Aorta (tissue), 5 donors: ENCODE results near the gene PPP3CB. TPM values are rescaled to one million over a fixed set of nuclear protein-coding genes. Genes with fewer than 3 reads are reported as not detected.

Experiments used
- ATAC-seq: fragments of 200-7000 bp; cut with Tn5 transposase; one replicate; pipeline ENCODE4 v1.9.1; 2022; ENCODE audit warnings: moderate library complexity; ENCODE audit not compliant: low FRiP score
- DNase-seq, 2 donors: peaks; one replicate each; pipeline ENCODE4 v3.0.0-alpha.2; 2020
- H3K27ac ChIP-seq, 2 donors: one replicate each; pipeline ENCODE4 v1.5.1; 2013; ENCODE audit warnings: low read length in 2 of 2, mild to moderate bottlenecking in 2 of 2, moderate library complexity in 2 of 2, control low read depth in 1 of 2, inconsistent platforms in 1 of 2, low read depth in 1 of 2
- H3K27me3 ChIP-seq, 2 donors: one replicate each; pipeline ENCODE4 v1.6.1; 2013; ENCODE audit warnings: control low read depth in 1 of 2, low read length in 1 of 2, mild to moderate bottlenecking in 1 of 2, moderate library complexity in 1 of 2; ENCODE audit not compliant: insufficient read depth in 2 of 2, control insufficient read depth in 1 of 2
- H3K36me3 ChIP-seq, 2 donors: one replicate each; pipeline ENCODE4 v1.6.1; 2013; ENCODE audit warnings: control low read depth in 1 of 2, low read length in 1 of 2, mild to moderate bottlenecking in 1 of 2; ENCODE audit not compliant: insufficient read depth in 2 of 2, control insufficient read depth in 1 of 2
- H3K4me1 ChIP-seq, 2 donors: one replicate each; pipeline ENCODE4 v1.6.1; 2013; ENCODE audit warnings: low read length in 2 of 2, control low read depth in 1 of 2, mild to moderate bottlenecking in 1 of 2, moderate library complexity in 1 of 2; ENCODE audit not compliant: insufficient read depth in 2 of 2, control insufficient read depth in 1 of 2
- H3K4me3 ChIP-seq, 2 donors: one replicate each; pipeline ENCODE4 v1.5.1; 2013; ENCODE audit warnings: low read length in 2 of 2, control low read depth in 1 of 2, mild to moderate bottlenecking in 1 of 2
- H3K9me3 ChIP-seq: one replicate; pipeline ENCODE4 v1.6.1; 2013; ENCODE audit warnings: mild to moderate bottlenecking, low read length; ENCODE audit not compliant: control insufficient read depth
- WGBS, 2 donors: extraction: QIAGEN DNeasy Blood & Tissue Kit; methylation state at CpG; one replicate each; pipeline ENCODE4 v1.1.7; 2013; 5-methylcytosine and 5-hydroxymethylcytosine counted together
- intact Hi-C, 2 donors: fragments of 100-400 bp; cut with DNase I; formaldehyde crosslinking; loops; one replicate each; pipeline versions ENCODE4 v1.14.2 to v1.15.0; 2022
- polyA plus RNA-seq, 2 donors: library from polyadenylated mRNA; stranded (reverse); fragments of 200-250 nt; gene quantifications; one replicate each; pipeline ENCODE4 v1.2.3, GENCODE V29; 2013
- total RNA-seq, 2 donors: library from RNA; stranded (reverse); fragmentation: NEBNext Ultra II Directional; extraction: Animal tissue kit (Norgen Biotek cat#: 25700); gene quantifications; one replicate each; pipeline ENCODE4 v1.2.1, GENCODE V29; 2021
- donor health status: healthy with polysubstance abuse.
- donor health status: Bipolar disorder and iron deficiency.
- donor health status: DM: no; HTN: no; CAD: no.
- donor health status: DM: no; HTN: no; CAD: no.
- donor health status: DM: yes; HTN: yes; CAD: no.

Gene PPP3CB
- total and polyA plus RNA-seq, 4 donors = 39.7 to 65.6 (median 53.5) TPM

DNA sequence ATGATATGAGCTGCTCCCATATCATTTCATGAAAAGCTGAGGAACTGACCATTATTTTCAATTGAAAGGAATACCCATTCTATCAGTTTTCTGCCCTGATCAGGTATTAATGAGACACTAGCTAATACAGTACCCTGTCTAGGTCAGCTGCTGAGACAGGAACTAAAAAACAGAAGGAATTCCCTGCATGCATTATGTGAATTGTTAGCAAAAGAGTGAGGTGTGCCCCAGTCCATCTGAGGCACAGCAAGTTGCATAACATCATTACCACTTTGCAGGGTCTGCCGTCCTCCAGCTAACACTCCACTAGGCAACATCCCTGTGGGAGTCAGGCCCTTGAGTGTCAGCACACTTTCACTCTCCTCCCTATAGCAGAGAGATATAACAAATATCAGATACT is 51.4 kb downstream of the PPP3CB start:
- WGBS, 2 donors = 81 to 90% methylated on average over 1 of the region's 1 CpG
- Histone ChIP-seq H3K27me3 (no peaks in the 10 kb centered on the region), H3K9me3 (no peaks in the 10 kb centered on the region), H3K4me3 (no peak overlapping the region), H3K36me3 (no peaks in the 10 kb centered on the region), H3K4me1 (no peaks in the 10 kb centered on the region), H3K27ac (no peak overlapping the region)
- ATAC-seq (no peak), DNase-seq (no peak)
- intact Hi-C loops = no loop called here

GRCh38 chr10:73439605-73440312 is 56.1 kb downstream of the PPP3CB start:
- Histone ChIP-seq H3K4me1 (no peaks in the 10 kb centered on the region), H3K4me3 (no peak overlapping the region), H3K36me3 (peaks cover 2% of the 10 kb centered on the region in 2 donors), H3K27ac (no peak overlapping the region), H3K27me3 (no peaks in the 10 kb centered on the region), H3K9me3 (no peaks in the 10 kb centered on the region)
- intact Hi-C loops = no loop called here
- ATAC-seq (no peak), DNase-seq (no peak)
- WGBS, 2 donors = 85 to 87% methylated on average over 1 of the region's 1 CpG

GRCh38 chr10:73439055-73439454 is 56.8 kb downstream of the PPP3CB start:
- Histone ChIP-seq H3K4me1 (no peaks in the 10 kb centered on the region), H3K27ac (no peak overlapping the region), H3K27me3 (no peaks in the 10 kb centered on the region), H3K36me3 (peaks cover 2% of the 10 kb centered on the region in 2 donors), H3K9me3 (no peaks in the 10 kb centered on the region), H3K4me3 (no peak overlapping the region)
- intact Hi-C loops = no loop called here
- DNase-seq (no peak), ATAC-seq (no peak)
- 79% methylated on average over 1 of the region's 1 CpG for WGBS, 2 donors

- ATAC-seq = no peak
Observed at GRCh38 chr10:73433538-73433867, 62.3 kb downstream of the PPP3CB start, which contains the start of gene MSS51. Gene MSS51, minus strand, starts transcription at chr10:73433561. Its CDS starts 5,277 bp downstream, at chr10:73428284.

GRCh38 chr10:73432646-73433537 is 62.9 kb downstream of the PPP3CB start:
- ATAC-seq (no peak), DNase-seq (no peak)
- H3K27me3 ChIP-seq = no peaks in the 10 kb centered on the region
- 77 to 82% methylated on average over 2 of the region's 2 CpGs for WGBS, 2 donors
- H3K27ac ChIP-seq = no peak overlapping the region
- no peak overlapping the region for H3K4me3 ChIP-seq
- intact Hi-C loops = no loop called here
- H3K36me3 ChIP-seq = peaks cover 1 to 2% of the 10 kb centered on the region in 2 donors
- H3K4me1 ChIP-seq = no peaks in the 10 kb centered on the region
- no peaks in the 10 kb centered on the region for H3K9me3 ChIP-seq

More at GRCh38 chr10:73433538-73433867, 62.3 kb downstream of the PPP3CB start, which contains the start of gene MSS51:
- Histone ChIP-seq H3K4me3 (no peak within 1 kb of the TSS), H3K27ac (no peak within 1 kb of the TSS), H3K4me1 (no peaks in the 10 kb centered on the region), H3K9me3 (no peaks in the 10 kb centered on the region), H3K36me3 (peaks cover 2% of the 10 kb centered on the region in 2 donors), H3K27me3 (no peaks in the 10 kb centered on the region)
- no peak for DNase-seq
- intact Hi-C loops = no loop called here

- WGBS, 2 donors = 98 to 99% methylated on average over 4 of the region's 4 CpGs
- no peak for DNase-seq
- intact Hi-C loops = no loop called here
Observed at GRCh38 chr10:73426318-73426717, 69.5 kb downstream of the PPP3CB start.

DNA sequence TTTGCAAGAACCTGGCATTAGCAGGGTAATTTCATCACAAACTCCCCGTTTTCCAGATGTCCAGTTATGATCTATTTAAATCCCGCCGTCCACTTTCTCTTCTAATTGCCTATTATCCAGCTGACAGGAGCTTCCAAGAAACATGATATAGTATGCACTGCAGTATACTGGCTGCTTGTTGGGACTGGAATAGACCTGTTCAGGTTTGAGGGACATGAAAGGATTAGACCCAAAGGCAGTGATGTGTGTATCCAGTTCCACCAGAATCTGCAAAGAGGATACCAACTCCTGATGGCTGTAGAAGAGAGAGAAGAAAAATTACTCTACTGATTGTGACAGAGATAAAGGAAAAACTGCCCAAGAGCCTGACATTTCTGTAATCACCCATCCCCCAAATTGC is 71.3 kb downstream of the PPP3CB start:
- WGBS, 2 donors = 89 to 91% methylated on average over 3 of the region's 3 CpGs
- intact Hi-C loops = no loop called here

More at GRCh38 chr10:73426318-73426717, 69.5 kb downstream of the PPP3CB start:
- ATAC-seq = no peak
- Histone ChIP-seq H3K27ac (no peak overlapping the region), H3K4me3 (no peak overlapping the region), H3K9me3 (no peaks in the 10 kb centered on the region), H3K36me3 (peaks cover 5 to 12% of the 10 kb centered on the region in 2 donors), H3K27me3 (no peaks in the 10 kb centered on the region), H3K4me1 (no peaks in the 10 kb centered on the region)

DNA sequence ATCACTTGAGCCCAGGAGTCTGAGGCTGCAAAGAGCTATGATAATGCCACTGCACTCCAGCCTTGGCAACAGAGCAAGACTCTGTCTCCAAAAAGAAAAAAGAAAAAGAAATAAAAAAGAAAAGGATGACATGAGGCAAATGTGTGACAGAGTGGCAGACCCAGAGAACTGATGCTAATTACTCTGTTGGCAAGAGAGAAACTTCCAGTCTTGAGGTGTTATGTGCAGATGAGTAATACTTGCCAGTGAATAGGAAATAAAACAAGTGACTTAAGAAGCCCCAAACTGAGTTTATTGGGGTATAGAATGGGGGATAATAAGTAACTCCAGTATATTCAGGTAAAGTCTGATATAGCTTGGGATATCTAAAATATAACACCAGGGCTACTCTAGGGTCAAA is 72.5 kb downstream of the PPP3CB start:
- Histone ChIP-seq H3K36me3 (peaks cover 5 to 12% of the 10 kb centered on the region in 2 donors), H3K4me1 (no peaks in the 10 kb centered on the region)

More for the DNA sequence above, 71.3 kb downstream of the PPP3CB start:
- H3K27me3 ChIP-seq = no peaks in the 10 kb centered on the region
- H3K4me3 ChIP-seq = no peak overlapping the region
- no peaks in the 10 kb centered on the region for H3K4me1 ChIP-seq
- ATAC-seq (no peak), DNase-seq (no peak)
- H3K9me3 ChIP-seq = no peaks in the 10 kb centered on the region
- no peak overlapping the region for H3K27ac ChIP-seq
- H3K36me3 ChIP-seq = peaks cover 5 to 12% of the 10 kb centered on the region in 2 donors

More for the DNA sequence above, 72.5 kb downstream of the PPP3CB start:
- no peaks in the 10 kb centered on the region for H3K9me3 ChIP-seq
- no peak for ATAC-seq
- no peak overlapping the region for H3K27ac ChIP-seq
- intact Hi-C loops = no loop called here
- no peaks in the 10 kb centered on the region for H3K27me3 ChIP-seq
- no peak overlapping the region for H3K4me3 ChIP-seq
- DNase-seq = no peak
